Measurements from ENCODE around the gene HMGCS2.
"Not testable (repeated sequence)": the region's sequence is repeated elsewhere in the genome, so short reads cannot be mapped to it uniquely, and the experiment has no call there.

The HMGCS2 gene

DNA sequence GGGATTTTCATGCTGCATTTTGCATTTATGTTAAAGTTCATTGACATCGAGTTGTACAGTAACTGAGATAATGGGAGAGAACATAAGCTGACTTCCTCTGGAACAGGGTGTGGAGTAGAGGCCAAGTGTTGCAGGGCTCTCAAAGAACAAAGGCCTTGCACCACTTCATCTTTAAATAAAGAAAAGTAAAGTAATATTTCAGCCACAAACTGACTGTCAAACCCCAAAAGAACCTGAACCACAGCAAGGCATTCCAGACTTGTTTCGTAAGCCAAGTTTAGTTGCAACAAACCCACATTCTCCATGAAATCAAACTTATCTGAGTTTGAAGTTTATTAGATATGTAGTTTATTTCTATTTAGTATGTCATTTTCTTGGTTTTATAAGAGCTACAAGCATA lies 19.1 kb upstream of the HMGCS2 start:
- no peak for DNase-seq

DNA sequence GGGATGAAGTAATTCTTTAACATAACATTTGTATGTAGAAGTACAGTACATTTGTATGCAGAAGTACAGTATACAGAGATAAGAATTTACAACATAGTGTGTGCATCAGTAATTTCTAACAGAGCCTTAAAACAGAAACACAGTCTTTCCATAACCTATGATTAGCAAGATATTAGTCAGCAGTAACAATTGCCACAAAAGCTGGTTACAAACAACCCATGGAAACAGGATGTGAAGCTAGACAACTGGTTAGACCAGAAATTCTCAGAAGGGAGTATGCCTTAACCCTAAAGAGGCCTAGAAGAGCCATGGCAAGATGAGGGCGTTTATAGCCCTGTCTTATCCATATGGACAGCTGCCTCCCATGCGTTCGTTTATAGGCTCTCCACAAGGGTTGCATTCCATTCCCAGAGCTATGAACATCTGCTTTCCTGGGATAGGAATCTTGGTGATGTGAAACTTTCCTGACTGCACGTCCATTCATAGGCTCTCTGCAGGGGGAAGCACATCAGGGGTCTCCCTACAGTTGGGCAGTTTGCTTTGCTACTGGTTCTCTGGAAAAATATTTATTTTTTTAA lies 17.9 kb upstream of the HMGCS2 start:
- not testable (repeated sequence) for DNase-seq

DNA sequence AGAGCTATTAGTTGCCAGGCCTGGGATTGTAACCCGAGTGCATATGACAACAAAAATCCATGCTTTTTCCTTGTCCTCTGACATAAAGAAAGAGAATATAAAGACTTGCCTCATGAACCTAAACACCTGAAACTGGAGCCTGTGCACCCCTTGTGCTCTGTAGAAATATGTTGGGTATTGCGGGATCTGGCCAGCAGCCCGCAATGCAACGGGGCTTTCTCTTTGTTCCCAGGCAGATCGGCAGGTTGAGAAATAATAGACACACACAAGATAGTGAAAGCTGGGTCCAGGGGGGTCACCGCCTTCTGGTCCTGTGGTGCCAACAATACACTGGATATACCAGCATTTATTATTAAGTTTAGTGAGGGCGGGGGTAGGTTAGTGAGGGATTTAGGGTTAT lies 17.3 kb upstream of the HMGCS2 start:
- DNase-seq, result not testable (repeated sequence)

DNA sequence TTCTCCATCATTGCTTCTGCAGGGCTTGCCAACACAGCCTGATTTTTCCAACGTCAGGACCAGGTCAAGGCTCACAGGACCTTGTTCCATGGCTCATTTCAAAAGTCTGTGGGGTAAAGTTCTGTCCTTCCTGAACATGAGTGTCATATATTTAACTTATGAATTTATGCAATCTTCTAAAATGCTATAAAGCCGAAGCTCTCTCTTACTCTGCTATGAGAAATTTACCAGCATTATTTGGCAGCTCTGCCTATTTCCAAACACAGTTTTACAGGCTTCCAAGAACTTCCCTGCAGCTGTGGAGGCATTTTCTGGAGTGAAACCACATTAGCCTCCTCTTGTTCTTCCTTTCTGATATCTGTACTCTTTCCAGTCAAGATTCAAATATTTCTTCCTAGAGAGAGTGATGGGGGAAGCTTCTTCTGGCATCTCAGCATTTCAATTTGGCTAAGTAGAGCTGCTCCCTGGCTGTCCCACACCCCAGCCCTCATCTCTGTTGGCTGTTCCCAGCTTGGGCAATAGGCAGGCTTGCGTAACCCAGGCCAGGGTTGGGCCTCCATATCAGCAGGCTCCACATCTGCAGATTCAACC lies 15.6 kb upstream of the HMGCS2 start:
- DNase-seq, result no peak

DNA sequence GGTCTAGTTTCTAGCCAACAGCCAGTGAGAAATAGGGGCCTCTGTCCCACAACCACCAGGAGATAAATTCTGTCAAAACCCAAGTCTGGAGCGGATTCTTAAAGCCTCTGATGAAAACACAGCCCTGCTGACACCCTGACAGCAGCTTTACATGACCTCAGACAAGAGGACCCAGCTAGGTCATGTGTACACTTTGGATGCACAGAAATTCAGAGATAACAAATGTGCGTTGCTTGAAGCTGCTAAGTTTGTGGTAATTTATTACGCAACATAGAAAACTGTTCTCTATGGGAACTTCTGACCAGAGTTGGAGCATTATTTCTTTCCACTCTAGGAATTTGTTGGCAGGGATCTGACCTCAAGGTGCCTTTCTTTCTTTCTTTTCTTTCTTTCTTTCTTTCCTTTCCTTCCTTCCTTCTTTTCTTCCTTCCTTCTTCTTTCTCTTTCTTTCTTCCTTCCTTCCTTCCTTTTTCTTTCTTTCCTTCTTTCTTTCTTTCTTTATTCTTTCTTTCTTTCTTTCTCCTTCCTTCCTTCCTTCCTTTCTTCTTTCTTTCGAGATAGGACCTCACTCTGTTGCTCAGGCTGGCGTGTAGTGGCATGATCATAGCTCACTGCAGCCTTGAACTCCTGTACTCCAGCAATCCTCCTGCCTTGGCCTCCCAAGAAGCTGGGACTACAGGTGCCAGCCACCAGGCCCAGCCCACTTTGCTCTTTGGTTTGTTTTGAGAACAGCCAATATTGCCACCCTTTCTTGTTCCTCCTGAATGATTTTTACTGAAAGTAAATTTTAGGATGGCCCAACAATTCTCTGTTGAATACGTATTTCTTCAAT lies 14.9 kb upstream of the HMGCS2 start:
- DNase-seq, result no peak

DNA sequence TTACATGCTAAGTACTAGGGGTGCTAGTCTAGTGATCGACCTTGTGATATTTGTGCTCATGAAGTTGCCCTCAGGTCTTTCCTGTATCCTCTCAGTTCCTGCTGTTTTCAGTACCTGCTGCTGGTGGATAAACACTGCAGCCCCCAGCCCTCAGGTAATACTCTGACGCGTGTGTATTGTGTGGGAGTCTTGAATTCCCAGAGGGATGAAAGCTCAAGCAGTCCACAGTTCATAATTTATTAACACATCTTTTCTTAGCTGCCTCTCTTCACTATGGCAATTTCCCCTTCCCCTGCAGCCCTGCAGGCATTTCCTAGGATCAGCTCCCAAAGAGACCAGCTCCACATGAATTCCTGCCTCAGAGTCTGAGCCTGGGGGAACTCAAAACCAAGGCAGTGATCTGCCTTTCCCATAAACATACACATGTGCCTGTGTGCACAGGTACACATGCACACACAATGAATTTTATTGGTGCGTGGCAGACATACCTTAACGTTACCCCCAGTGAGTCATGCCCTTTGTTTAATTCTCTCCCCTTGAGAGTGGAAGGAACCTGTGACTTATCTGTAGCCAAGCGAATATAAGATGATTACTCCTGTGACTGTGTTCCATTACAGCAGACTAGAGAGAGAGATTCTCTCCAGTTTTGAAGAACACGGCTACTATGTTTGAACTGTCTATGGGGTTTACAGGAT lies 14.1 kb upstream of the HMGCS2 start:
- DNase-seq, result no peak

DNA sequence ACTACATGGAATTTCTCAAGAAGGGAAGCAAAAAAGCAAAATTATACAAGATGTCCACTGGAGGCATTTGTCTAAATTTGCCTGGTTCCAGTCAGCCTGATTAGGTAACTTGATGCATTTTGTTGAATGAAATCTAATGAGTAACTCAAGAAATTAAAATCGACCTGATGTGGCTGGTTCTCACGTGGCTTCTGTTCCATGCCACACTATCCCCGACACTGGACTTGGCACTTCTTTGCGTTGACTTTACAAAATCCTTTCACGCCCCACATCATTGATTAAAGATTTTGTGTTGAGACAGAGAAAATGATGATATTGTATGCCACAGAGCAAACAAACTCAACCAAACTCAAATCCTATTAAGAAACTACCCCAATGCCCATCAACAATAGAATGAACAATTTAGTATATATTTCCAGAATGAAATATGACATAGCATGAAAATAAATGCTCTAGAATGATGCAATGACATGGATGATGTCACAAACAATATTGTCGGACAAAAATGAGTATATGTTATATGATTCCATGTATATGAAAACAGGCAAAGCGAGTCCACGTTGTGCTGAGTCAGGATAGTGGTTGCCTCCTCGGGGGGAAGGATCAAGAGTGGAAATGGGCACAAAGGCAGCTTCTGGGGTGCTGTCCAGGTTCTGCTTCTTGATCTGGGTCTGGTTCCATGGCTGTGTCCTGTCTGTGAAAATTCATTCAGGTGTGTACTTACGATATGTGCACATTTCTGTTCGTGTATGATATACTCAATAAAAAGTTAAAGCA lies 12.9 kb upstream of the HMGCS2 start:
- DNase-seq, result no peak

DNA sequence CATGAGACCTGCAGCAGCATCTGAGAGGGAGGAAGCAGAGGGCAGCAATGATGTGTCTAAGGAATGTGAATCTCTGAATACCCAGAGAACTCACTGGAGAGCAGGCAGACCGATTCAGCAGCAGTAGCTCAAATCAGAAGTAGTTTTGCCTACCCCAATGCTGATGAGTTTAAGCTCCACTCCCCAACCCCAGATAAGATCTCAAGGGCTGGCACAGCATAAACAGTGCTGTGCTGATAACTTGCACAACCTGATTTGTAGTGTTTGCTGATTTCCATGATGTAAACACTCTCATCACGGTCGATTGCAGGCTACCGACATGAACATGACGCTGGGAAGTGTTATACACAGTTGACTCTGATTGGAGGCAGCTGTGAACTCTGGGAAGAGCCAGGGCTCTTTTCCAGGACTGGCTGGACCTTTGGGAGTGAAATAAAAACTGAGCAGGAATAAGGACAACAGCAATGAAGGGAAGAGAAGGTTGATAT lies 11.2 kb upstream of the HMGCS2 start:
- DNase-seq, result no peak

DNA sequence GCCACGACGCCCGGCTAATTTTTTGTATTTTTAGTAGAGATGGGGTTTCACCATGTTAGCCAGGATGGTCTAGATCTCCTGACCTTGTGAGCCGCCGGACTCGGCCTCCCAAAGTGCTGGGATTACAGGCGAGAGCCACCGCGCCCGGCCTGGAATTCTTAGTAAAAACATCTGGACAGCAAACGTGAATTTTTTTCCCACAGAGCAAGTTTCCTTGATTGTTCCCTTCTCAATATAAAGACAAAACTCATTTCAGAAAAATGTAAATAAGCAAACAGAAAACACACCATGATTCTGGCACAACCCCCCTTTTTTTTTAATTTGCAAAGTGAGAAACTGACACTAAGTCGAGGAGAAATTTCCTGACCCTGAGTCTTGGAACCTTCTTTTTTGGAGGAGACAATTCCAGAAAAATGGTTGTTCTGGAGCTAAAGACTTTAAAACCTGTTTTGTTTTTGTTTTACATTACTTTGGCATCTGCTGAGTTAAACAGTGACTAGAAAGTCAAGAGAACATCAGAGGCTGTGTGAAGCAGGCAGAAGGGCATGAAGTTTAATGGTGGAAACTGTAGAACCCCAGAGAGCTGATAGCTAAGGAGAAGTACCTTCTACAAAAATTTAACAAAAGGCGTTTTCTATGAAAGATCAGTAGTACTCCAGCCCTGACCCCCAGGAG lies 10.3 kb upstream of the HMGCS2 start:
- DNase-seq, result no peak

DNA sequence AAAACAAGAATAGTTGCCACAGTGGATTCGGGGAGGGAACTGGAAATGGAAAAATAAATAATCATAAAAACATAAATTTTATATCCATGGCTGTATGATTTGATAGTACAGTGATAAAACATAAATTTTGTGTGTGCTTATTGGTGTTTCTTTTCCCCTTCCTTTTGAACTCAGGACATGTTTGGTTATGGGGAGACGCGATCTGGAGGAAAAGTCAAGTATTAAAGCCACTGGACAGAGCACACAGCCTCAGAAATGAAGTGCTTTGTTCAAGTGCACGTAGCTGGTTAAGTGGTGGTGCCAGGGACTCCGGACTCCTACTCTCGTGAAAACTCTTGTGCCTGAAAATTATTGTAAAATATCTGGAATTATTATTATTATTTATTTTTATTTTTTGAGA lies 9.7 kb upstream of the HMGCS2 start:
- DNase-seq, result no peak

DNA sequence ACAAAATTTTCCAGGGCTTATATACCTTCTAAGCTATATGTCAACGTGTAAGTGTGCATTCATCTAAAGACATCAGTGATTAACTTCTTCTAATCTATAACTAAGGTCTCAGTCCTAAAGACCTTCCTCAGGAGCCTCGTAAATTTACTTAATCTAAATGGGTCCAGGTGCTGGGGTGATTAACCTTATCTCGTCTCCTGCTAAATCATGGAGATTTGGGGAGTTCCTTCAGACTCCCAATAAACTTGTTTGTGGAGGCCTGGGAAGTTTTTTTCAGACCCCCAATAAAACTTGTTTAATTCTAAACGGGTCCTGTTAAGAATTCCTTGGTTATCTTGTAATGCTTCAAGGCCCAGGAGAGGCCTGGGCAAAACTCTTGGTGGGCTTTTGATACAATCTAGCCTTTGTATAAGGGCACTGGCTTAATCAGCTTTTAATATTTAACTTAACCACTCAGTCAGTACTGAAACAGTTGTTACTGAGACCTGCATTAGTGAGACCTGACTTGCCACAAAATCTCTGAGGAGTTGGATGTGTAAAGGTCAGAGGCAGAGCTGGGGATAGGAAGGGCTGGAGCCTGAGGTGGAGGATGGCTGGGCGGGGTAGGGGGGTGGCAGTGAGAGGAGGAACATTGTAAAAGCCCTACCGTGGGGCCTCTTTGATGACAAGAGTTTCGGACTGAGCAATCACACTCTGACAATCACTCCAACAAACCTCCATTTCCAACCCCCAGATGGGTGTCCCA lies 6.2 kb upstream of the HMGCS2 start:
- no peak for DNase-seq

DNA sequence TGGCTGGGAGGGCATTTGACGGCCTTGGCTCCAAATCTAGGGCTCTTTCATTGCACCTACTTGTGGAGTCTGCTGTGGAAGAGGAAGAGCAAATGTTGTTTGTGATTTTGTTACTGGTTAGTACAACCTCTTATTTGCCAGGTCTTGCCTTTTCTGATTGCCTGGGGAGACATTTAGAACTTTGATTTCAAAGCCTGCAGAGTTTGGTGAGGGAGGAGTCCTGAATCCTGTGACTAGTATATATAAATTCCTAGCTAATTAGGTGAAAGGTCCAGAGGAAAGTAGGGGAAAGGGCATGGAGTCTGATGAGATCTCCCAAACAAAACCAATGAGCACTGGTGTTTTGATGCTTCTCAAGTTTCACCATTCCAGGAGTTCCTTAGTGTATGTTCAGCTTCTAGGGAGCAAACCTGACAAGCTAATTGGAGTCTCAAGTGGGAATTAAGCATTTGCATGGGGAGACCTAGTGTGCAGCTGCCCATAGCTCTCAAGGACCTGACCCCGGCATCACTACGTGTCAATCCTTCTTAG lies 5.1 kb upstream of the HMGCS2 start:
- DNase-seq, result no peak

DNA sequence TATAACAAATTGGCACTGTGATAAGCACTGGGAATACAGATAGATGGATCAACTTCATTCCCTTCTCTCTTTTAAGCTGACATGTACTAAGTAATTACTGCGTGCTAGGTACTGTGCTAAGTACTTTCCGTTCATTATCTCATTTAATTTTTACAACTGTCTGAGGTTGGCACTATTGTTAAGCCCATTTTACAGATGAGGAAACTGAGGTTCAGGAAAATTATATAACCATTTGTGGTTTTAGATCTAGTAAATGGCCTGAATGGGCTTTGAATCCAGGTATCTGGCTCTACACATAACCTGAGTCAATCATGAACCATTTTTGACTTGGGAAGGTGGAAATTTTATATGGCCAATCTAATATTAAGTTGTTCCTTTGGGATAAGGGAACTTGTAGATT lies 3.6 kb upstream of the HMGCS2 start:
- DNase-seq, result no peak

DNA sequence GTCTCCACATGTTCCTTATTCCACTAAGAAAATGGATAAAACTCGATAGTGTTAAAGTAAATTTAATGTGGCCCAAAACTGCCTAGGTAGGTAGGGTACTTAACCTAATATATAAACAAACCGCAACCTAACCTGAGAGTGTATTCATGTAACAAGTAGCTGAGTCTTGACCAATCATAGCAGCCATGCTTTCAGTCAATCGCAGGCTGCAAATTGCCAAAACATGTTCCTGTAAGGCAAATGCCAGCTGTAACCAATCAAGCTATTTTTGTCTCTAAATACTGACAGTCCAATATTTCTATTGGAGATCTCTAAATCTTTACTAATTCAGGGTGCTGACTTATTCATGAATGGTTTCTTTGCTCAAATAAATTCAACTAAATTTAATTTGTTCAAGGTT lies 3.1 kb upstream of the HMGCS2 start:
- no peak for DNase-seq

DNA sequence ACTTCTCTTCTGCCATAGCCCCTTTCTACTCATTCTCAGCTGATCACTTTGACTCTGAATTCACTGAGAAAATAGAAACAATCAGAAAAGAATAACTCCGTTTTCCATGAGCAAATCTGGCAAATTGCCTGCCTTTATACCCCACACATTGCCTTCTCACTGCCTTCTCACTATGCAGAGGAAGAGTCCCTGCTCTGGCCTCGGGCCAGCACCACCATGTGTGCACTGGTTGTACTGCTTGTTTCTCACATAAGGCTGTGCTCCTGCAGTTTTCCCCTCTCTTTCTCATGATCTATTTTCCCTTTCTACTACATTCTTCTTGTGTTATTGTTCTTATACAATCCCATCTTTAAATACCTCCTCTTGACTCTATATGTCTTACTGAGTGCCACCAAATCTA lies 2.3 kb upstream of the HMGCS2 start:
- no peak for DNase-seq

DNA sequence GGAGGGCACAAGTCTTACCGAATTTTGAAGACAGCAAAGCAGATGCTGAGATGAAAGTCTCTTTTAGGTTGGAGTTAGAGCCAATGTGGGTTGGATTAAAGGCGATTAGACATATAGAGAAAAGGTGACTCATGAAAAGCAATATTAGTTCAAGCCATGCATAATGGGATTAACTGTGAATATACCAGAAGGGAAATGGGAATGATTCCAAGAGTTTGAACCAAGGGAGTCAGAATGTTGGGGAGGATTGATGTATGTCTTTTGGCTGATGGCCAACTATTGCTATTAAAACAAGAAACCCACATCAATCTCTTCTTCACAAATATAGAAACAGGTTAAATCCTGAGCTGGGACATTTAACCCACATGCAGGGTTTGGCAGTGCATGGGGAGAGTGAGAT lies 1.2 kb downstream of the HMGCS2 start:
- DNase-seq, result no peak

DNA sequence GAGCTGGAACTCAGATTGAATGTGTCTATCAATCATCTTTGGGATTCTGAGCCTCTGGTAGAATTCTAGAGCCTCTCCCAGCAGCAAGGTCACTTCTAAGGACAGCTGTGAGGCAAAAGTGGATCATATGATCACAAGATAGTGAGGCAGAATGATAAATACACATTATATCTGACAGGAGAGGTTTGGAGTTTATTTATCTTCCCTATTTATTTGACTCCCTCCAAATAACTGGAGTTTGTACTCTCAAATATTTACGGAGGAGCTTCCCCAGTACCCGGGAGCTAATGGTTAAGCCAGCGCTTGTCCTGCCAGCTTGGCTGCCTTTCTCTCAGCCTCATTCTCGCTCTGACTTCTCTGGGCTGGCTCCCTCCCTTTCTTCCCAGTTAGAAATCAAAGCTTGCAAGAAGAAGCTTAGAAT lies 2.3 kb downstream of the HMGCS2 start:
- DNase-seq, result no peak

DNA sequence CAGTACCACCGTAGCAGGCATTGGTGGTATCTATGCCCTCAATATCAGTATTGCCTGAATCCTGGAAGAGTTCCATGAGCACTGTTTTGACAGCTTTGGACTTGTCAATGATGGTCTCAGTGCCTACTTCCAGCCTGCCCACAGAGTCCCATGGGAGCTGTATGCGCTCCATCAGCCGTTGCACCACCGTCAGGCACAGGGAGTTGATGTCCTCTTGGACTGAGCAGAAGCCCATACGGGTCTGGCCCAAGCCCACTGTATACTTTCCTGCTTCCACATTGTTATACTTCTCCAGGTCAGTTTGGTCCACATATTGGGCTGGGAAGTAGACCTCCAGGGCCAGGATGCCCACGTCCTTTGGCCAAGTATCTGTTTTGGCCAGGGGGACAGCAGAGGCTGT lies 4.5 kb downstream of the HMGCS2 start:
- no peak for DNase-seq

DNA sequence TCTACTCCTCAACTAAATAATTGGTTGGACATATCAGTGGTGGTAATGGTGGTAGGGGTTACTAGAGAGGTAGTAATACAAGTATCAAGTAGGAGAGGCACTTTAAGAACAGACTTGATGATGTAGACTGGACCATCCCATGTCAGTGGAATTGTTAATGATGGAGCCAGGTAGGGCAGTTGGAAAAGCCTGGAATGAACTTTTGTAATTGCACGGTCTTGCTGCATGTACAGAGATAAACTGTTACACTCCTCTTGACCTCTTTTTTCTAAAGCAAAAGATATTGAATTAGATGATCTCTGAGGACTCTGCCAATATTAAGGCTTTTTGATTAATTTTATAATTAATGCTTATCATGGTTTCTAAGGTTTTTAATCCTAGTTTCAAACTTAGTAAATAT lies 5.8 kb downstream of the HMGCS2 start:
- DNase-seq, result no peak

DNA sequence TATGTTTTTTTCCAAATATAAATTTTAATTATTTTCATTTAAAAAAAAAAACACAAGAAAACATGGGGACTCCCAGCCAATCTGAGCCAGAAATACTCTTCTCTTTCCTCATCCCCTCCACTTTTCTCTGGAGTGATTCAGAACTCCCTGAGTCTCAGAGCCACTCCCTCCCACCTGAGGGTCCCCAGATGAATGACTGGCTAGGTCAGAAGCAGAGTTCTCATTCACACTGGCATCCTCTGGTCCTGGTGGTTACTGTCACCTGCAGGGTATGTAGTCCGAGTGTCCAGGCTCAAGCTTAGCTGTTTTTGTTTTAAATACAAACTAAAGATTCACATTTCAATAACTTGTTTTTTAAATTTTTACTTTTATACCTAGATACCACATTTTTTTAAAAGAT lies 6.3 kb downstream of the HMGCS2 start:
- no peak for DNase-seq

DNA sequence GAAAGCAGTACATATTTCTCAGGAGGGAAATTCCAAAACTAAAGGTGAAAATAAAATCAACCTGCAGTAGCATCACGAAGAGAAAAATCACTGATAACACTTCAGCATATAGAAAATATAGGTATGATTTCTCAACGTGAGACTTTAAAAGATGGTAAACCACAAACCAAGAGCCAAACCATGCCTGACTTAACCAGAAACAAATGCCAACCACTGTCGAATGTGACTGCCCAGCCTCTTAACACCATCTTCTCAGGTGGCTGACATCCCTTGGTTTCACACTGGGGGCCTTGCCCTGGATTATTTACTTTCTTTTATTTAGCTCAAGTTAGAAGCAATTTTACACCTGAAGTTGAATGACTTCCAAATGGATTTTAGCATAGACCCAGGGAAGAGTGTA lies 10.1 kb downstream of the HMGCS2 start:
- no peak for DNase-seq

Data from NCI-H2171 treated with DMSO at 0.1 percent for 48 hours (cell line).